HG02840 (cell line): ENCODE measurements around the gene ZDHHC11B.
"Not testable (repeated sequence)": the region's sequence is repeated elsewhere in the genome, so short reads cannot be mapped to it uniquely, and the experiment has no call there.

Source experiments
- ATAC-seq: cut with Tn5 transposase; IDR thresholded peaks from one replicate; pipeline ENCODE4 v1.9.1; 2021; ENCODE audit warnings: mild to moderate bottlenecking, moderate library complexity, moderate number of reproducible peaks; ENCODE audit not compliant: unreplicated experiment, low FRiP score

ZDHHC11B gene

DNA sequence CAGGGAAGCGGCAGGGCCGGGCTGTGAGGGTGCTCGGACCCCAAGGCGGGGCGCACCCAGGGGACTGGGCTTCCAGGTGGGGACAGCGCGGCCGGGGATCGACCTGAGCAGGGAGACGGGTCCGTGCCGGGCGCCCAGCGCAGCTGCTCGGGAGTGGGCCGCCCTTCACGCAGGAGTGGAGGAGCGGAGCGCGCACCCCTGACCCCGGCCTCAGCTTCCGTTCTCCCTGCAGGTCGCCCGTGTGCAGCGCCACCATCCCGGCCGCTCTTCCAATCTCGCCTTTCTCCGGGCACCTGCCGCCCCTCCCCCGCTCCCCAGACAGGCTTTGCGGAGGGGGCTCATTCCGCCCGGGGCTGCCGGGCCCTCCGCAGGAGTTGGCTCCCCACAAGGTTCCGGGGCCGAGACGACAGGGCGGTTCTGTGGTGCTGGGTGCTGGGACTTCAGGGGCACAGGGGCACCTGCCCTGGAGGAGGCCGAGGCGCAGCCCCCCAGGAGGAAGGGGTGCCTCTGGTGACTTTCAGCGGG lies 714 bp upstream of the ZDHHC11B start:
- peak; percentile 25 for ATAC-seq

DNA sequence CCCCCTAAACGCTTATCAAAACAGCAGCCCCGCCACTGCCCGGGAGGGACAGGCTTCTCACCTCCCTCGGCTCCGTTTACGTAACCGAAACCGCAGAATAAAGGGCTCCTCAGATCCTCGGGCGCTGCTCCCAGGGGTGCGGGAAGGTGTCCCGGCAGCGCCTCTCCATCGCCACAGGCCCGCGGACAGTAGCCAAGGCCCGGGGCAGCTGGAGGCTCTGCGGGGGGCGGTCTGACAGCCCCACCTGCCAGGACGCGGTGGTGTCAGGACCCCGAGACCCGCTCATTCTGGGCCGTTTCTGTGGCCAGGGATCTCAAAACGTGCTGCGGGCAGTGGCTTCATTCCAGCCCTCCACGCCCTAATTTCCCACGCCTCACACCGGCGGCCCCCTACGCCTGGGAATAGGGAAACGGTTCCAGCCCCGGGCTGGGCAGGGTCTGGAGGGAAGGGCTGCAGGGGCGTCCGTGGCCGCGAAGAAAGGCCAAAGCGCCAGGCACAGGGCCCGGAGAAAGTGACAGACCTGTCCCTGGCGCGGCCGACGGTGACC lies 575 bp downstream of the ZDHHC11B start:
- peak; percentile 2 for ATAC-seq

- not testable (repeated sequence) for ATAC-seq
These were observed 1.3 kb downstream of the ZDHHC11B start for GRCh38 chr5:783049-783802.

GRCh38 chr5:782356-782755 lies 2.2 kb downstream of the ZDHHC11B start:
- ATAC-seq: not testable (repeated sequence)

DNA sequence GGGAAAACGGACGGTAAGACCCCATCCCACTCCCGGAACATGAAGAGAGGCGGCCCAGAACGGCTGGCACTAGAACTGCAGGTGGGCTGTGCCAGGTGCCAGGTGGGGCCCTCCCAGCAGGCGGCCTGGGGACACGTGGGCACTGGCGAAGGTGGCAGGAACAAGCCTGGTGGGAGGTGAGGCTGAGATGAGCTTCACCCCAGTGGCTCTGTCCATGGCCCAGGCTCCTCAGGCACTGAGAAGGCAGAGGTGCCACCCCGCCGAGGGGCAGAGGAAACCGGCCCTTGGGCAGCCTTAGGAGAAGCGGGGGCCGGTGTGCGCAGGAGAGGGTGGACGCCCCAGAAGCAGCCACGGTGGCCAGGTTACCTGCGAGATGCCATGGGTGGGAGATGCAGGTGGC lies 4.0 kb downstream of the ZDHHC11B start:
- not testable (repeated sequence) for ATAC-seq

GRCh38 chr5:778967-779366 lies 5.6 kb downstream of the ZDHHC11B start:
- ATAC-seq: not testable (repeated sequence)

DNA sequence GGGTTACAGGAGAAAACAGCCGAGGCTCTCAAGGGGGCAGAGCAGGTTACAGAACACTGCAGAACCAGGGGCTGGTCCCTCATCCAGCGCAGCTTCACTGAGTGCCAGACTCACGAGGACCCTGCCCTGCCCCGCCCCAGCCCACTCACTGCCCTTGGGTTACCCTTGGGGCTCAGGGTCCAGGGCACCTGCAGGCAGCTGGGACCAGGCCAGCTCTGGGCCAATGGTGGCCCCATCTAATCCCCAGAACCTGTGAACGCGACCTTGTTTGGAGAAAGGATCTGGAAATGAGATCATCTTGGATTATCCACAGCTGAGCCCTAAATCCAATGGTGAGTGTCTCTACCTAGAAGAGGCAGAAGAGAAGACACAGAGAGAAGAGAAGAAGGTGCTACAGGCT lies 6.1 kb downstream of the ZDHHC11B start:
- ATAC-seq: not testable (repeated sequence)

GRCh38 chr5:777756-778161 lies 6.8 kb downstream of the ZDHHC11B start:
- no peak for ATAC-seq

GRCh38 chr5:776862-777711 lies 7.4 kb downstream of the ZDHHC11B start:
- ATAC-seq: no peak

DNA sequence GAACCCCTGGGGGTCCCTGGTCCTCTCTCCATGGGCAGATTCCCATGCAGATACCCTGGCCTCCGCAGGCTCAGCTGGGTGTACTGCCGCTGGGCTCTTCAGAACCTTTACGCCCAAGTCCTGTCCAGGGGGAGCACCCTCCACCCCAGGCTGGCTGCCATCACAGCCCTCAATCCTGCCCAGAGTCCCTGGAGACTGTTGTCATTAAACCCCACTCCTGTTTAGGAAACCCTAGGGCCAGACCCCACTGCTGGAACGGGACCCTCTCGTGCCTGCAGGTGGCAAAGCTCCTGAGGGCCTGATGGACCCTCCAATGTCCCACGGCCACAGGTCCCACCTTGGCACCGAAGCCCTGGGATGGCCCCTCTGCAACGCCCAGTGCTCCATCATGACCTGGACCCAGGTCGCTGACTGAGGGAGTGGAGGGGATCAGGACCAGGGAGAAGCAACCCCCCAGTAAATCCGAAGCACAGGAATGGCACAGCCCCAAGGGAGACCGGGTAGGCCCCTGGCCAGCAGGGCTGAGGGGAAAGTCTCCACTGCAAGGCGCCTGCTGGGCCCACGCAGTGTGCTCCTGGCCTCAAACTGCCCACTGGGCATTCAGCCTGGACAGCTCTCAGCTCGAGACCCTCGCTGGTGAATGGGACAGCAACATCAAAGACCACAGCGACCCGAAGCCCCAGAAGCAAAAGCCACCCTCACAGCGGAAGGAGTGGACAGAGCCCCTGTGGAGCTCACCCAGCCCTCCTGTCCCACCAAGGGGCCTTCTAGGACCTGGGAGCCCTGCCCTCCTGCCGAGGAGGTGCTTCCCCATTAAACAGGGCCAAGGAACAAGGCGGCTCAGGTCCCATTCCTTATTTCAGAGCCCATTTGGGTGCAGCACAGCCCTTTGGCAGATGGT lies 8.3 kb downstream of the ZDHHC11B start:
- no peak for ATAC-seq

- ATAC-seq: not testable (repeated sequence)
These were observed 9.0 kb downstream of the ZDHHC11B start for GRCh38 chr5:775595-775960.

GRCh38 chr5:774854-775505 lies 9.5 kb downstream of the ZDHHC11B start:
- not testable (repeated sequence) for ATAC-seq

- not testable (repeated sequence) for ATAC-seq
These were observed 10.2 kb downstream of the ZDHHC11B start for GRCh38 chr5:774304-774703.

- ATAC-seq: no peak
These were observed 10.8 kb downstream of the ZDHHC11B start for GRCh38 chr5:773517-774264.

GRCh38 chr5:772931-773330 lies 11.6 kb downstream of the ZDHHC11B start:
- ATAC-seq: not testable (repeated sequence)

DNA sequence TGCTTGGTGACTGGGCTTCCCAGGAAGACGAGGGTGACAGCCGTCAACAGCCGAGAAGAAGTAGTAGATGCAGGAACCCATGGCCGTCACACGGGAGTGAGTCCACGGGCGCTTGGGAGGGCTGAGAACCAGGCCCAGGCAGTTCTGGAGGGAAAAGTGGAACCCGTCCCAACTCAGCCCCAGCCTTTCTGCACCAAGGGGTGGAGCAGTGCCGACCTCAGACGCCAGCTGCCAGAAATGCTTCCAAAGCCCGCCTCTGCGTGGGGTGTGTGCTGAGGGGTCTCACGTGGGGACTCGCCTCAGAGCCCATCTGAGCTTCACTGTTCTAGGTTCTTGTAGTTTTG lies 12.0 kb downstream of the ZDHHC11B start:
- not testable (repeated sequence) for ATAC-seq

DNA sequence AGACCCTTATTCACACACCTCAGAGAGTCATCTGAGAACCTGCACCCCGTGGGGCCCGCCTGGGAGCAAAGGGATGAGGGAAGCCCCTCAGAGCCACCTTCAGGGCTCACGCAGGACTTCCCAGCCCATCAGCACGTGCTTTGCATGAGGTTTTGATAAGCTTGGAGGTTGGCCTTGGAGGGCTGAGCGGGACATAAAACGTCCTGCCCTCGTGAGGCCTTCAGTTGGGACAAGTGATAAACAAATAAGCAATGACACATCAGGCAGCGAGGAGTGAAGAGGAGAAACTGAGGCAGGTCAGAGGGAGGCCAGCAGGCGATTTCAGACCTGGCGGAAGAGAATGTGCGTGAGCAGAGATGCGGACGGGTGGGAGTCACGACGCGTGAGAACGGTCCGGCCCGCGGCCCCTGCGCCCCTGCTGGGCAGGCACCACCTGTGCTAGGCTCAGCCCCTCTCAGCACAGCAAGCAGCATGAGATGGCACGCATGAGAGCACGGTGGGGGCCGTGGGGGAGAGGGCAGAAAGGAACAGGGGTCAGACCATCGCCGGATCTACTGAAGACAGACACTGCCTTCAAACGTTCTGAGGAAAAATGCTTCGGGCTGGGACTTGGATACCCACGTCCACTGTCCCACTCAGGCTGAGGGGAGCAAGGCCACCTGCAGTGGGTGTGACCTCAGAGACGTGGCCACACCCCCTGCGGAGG lies 12.5 kb downstream of the ZDHHC11B start:
- ATAC-seq: not testable (repeated sequence)

GRCh38 chr5:771087-771781 lies 13.3 kb downstream of the ZDHHC11B start:
- not testable (repeated sequence) for ATAC-seq
